Activated T-cell treated with anti-CD3 and anti-CD28 coated beads, Interleukin-2, amount 50 U/mL, for 24 hours (primary cell): ENCODE data around the gene TM9SF2.

Experiments used
- DNase-seq: peaks from one replicate; pipeline ENCODE4 v3.0.0-alpha.2; 2020
- H3K27ac Mint-ChIP-seq: 2 replicates; pipeline ENCODE4 v1.8.0; 2020; ENCODE audit warnings: mild to moderate bottlenecking, mixed read lengths
- H3K27me3 Mint-ChIP-seq: 2 replicates; pipeline ENCODE4 v1.8.0; 2020; ENCODE audit warnings: mixed read lengths
- H3K36me3 Mint-ChIP-seq: 2 replicates; pipeline ENCODE4 v1.8.0; 2020; ENCODE audit warnings: low read depth, mixed read lengths
- H3K4me1 Mint-ChIP-seq: 2 replicates; pipeline ENCODE4 v1.8.0; 2020; ENCODE audit warnings: low read depth, mixed read lengths
- H3K4me3 Mint-ChIP-seq: 2 replicates; pipeline ENCODE4 v1.8.0; 2020; ENCODE audit warnings: mild to moderate bottlenecking, moderate library complexity, mixed read lengths
- H3K9me3 Mint-ChIP-seq: 2 replicates; pipeline ENCODE4 v1.8.0; 2020; ENCODE audit warnings: mixed read lengths

The TM9SF2 gene

DNA sequence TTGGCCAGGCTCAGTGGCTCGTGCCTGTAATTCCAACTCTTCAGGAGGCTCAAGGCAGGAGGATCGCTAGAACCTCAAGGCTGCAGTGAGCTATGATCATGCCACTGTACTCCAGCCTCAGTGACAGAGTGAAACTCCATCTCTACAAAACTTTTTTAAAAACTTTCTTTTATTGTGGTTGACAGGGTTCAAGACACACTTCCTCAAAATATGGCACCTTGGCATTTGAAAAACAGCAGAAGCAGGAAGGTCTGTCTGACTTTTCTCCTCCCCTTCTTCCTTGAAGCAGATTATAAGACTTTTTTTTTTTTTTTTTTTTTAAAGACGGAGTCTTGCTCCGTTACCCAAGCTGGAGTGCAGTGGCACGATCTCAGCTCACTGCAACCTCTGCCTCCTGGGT lies 100.3 kb downstream of the TM9SF2 start:
- H3K36me3 Mint-ChIP-seq, result no peaks in the 10 kb centered on the region
- H3K27me3 Mint-ChIP-seq, result no peaks in the 10 kb centered on the region
- H3K4me1 Mint-ChIP-seq, result peaks cover 33% of the 10 kb centered on the region
- H3K4me3 Mint-ChIP-seq, result no peak overlapping the region
- no peak for DNase-seq
- no peak overlapping the region for H3K27ac Mint-ChIP-seq
- H3K9me3 Mint-ChIP-seq, result no peaks in the 10 kb centered on the region

DNA sequence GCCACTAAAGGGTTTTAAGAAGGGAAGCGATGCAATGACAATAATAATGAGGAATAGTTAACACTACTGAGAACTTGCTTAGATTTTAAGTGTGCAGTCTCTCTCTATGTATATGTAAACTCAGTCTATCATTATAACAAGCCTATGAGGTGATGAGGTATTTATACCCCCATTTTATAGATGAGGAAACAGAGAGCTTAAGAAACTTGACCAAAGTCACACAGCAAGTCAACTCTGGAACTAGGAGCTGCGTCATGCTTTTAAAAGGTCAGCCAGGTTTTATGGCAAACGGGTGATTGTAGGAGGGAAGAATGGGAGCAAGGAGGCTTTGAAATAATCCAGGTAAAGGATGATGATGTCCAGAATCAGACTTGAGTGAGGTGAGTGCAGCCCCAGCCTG lies 103.4 kb downstream of the TM9SF2 start:
- H3K36me3 Mint-ChIP-seq, result no peaks in the 10 kb centered on the region
- H3K4me1 Mint-ChIP-seq, result peaks cover 46% of the 10 kb centered on the region
- no peak for DNase-seq
- H3K9me3 Mint-ChIP-seq, result no peaks in the 10 kb centered on the region
- no peak overlapping the region for H3K4me3 Mint-ChIP-seq
- no peaks in the 10 kb centered on the region for H3K27me3 Mint-ChIP-seq
- H3K27ac Mint-ChIP-seq, result no peak overlapping the region

DNA sequence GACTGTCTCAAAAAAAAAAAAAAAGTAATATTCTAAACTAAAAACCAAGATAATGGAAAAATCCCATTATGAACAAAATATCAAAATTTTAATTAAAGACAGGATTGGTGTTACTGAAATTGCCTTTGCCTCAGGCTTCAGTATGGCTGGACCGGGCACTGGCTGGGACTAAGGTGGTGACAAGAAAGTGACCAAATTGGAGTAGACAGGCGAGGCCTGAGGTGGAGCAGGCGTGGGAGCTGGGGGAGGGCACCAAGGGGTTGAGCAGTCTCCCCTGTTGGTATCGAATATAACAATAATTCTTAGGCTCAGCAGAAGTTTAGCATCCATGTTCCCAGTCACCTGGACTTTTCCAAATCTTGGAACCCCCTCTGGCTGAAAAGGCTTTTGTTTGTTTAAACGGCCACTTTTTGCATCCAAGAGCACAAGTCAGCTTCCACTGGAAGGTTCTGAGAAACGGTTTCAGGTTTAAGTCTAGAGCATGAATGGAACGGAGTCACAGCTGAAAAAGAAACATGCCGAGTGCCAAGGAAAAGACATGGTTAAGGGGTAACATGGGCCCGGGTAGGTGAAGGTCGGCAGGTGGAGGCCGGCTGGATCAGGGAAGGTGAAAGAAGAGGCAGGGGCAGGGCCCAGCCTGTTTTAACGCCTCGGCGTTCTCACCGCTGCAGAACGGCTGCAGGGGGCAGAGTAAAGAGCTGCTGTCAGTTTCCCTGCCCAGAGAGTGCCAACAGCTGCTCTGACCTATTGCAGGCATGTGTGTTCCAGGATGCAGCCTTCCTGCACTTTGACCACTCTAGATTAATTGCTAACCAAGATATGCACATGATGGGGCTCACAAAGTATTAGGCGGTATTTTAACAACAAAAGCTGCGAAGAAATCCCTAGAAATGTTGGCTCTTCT lies 104.4 kb downstream of the TM9SF2 start:
- Mint-ChIP-seq H3K36me3 (no peaks in the 10 kb centered on the region), H3K4me3 (peak overlapping the region; percentile 86), H3K27ac (peak overlapping the region; percentile 81), H3K27me3 (no peaks in the 10 kb centered on the region), H3K9me3 (no peaks in the 10 kb centered on the region), H3K4me1 (peaks cover 51% of the 10 kb centered on the region)
- peak; percentile 62 for DNase-seq

DNA sequence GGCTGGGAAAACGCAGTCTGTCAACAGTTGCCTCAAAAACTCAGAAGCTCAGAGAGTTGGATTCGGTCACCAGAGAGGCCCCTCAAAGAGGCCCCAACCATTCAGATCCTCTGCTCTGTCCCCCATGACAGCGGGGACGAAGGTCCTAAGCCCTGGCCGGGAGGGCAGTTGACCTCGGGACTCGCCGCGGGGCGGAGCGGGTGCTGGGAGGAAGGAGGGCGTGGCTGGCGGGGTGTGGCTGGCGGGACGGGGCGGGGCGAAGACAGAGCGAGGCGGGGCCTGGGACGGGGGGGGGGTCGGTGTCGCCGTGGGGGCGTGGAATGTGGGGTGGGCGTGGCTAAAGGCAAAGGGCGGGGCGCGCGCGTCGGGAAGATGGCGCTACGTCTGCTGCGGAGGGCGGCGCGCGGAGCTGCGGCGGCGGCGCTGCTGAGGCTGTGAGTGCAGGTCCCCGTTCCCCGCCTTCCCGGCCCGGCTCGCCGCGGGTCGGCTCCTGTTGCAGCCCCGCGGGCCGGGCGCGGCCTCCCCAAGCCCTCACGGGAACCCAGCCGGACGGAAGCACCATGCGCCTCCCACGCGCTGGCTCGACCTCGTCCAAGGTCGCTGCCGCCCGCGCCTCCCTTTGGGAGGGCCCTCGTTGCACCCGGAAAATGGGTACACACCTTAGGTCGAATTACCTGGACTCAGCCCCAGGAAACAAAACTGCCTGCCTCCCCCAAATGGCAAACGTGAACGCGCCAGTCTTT lies 105.2 kb downstream of the TM9SF2 start, which contains the start of gene CLYBL:
Gene CLYBL, plus strand, starts transcription at position 367 of the 743 bp plus-strand sequence.
- peak within 1 kb of the TSS; percentile 86 for H3K4me3 Mint-ChIP-seq
- H3K27ac Mint-ChIP-seq, result peak within 1 kb of the TSS; percentile 92
- no peaks in the 10 kb centered on the region for H3K27me3 Mint-ChIP-seq
- H3K9me3 Mint-ChIP-seq, result no peaks in the 10 kb centered on the region
- no peaks in the 10 kb centered on the region for H3K36me3 Mint-ChIP-seq
- H3K4me1 Mint-ChIP-seq, result peaks cover 49% of the 10 kb centered on the region
- peak; percentile 93 for DNase-seq

DNA sequence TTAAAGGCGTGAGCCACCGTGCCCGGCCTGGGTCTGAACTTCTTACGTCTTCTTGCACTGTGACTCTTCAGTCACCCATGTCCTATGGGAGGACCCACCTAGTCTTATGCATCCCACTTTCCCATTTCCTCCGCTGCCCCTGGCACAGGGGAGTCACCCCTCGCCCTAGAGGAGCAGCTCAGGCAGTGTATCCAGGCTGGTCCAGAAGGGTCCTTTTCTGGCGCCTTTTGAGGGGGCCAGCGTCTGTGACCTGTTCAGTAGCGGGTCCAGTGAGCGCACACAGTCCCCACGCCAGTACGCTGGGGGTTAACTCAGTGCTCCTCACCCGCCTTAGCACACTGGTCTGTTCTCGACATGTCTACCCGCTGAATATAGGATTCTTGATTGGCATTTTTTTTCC lies 107.1 kb downstream of the TM9SF2 start:
- no peak for DNase-seq
- Mint-ChIP-seq H3K27me3 (no peaks in the 10 kb centered on the region), H3K4me1 (peaks cover 40% of the 10 kb centered on the region), H3K4me3 (peak overlapping the region; percentile 41), H3K36me3 (no peaks in the 10 kb centered on the region), H3K27ac (no peak overlapping the region), H3K9me3 (no peaks in the 10 kb centered on the region)

DNA sequence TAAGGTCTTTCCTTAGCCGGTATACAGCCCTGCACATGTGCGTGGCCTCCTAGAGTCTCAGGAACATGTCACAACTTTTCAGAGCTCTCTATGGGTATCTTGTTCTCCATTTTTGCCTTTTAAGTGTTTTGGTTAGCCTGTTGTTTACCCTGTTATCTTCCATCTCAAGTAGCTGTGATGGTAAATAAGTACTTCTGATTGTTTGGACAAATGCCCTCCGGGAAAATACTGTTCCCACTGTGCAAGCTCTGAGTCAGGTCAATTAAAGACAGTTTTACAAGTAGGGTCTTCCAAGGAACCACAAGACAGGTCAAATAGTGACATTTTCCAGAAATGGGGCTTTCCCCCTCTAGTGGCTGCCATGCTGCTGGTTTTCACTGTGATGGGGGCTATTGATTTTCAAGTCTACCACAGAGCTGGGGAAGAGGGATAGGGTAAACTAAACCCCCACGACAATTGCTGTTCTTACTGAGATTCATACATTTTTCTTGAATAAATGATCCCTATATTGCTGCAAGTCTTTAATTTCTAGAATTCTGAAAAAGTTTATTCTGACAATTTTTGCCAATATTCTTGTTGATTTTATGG lies 109.5 kb downstream of the TM9SF2 start:
- Mint-ChIP-seq H3K27me3 (no peaks in the 10 kb centered on the region), H3K4me1 (peaks cover 43% of the 10 kb centered on the region), H3K4me3 (no peak overlapping the region), H3K27ac (no peak overlapping the region), H3K36me3 (no peaks in the 10 kb centered on the region), H3K9me3 (no peaks in the 10 kb centered on the region)
- no peak for DNase-seq
